Jurkat, Clone E6-1 (cell line): ENCODE data around the gene SOX12.
"Not testable (repeated sequence)": the region's sequence is repeated elsewhere in the genome, so short reads cannot be mapped to it uniquely, and the experiment has no call there.

ENCODE experiments used
- DNase-seq: peaks from one replicate; pipeline ENCODE4 v3.0.0-alpha.2; 2011; ENCODE audit warnings: low read depth, low spot score
- H3K4me3 ChIP-seq: 2 replicates; pipeline ENCODE4 v1.5.1; 2011; ENCODE audit warnings: mild to moderate bottlenecking, low read length, control low read depth, moderate library complexity

The SOX12 gene

GRCh38 chr20:354298-354977 lies 29.1 kb downstream of the SOX12 start:
- no peak overlapping the region for H3K4me3 ChIP-seq
- DNase-seq, result peak; percentile 65

DNA sequence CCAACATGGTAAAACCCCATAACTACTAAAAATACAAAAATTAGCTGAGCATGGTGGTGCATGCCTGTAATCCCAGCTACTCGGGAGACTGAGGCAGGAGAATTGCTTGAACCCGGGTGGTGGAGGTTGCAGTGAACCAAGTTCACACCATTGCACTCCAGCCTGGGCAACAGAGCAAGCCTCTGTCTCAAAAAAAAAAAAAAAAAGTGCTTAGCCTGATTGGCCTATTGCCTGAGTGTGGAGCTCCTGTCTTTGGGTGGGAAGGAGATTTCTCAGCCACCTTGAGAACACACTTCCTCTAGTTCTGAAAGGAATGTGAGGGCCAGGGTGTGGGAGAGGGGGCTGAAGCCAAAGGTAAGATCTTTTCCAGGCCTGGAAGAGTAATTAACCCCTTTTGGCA lies 30.8 kb downstream of the SOX12 start:
- DNase-seq, H3K4me3 ChIP-seq: not testable (repeated sequence)

DNA sequence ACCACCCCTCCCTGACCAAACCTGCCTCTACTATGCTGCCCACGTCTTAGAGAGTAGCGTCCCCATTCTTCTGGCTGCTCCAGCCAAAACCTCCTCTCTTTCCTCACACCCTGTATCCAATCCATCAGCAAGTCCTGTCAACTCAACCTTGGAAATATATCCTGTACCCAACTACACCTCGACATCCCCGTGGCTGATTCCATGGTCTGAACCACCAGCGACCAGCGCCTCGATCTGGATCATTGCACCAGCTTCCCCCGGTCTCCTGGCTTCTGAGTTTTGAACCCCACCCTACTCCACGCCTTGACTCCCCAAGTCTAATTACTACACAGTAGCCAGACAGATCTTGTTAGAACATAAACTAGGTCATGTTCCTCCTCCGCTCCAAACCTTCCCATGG lies 31.4 kb downstream of the SOX12 start:
- H3K4me3 ChIP-seq, result no peak overlapping the region
- no peak for DNase-seq

DNA sequence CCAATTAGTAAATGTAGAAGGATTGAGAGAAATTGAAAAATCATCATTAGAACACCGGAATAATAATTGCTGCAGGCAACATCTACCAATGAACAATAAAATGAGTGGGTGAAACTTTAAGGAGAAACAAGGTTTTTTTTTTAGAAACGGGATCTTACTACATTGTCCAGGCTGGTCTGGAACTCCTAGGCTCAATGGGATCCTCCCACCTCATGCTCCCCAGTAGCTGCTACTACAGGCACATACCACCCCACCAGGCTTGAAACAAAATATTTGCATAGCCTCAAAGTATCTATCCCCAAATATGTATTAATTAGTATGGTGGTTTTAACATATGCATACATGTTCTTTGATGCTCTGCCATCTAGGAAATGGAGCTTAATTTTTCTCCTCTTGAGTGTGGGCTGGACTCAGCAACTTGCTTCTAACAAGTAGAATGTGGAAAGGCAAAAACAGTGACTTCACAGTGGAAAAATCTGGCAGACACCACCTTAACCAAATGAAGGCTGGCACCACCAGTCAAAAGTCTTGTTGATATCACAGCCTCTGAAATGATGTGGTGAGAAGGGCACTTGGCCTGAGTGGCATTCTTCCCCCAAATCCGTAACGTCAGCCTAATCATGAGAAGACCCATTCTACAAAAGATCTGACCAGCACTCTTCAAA lies 33.7 kb downstream of the SOX12 start:
- DNase-seq, result no peak
- no peak overlapping the region for H3K4me3 ChIP-seq

GRCh38 chr20:361561-361960 lies 36.2 kb downstream of the SOX12 start:
- no peak for DNase-seq

GRCh38 chr20:362271-363254 lies 37.2 kb downstream of the SOX12 start:
- peak; percentile 32 for DNase-seq
- H3K4me3 ChIP-seq, result no peak overlapping the region

More at GRCh38 chr20:361561-361960, 36.2 kb downstream of the SOX12 start:
- no peak overlapping the region for H3K4me3 ChIP-seq

GRCh38 chr20:363319-364078 lies 38.1 kb downstream of the SOX12 start:
- no peak overlapping the region for H3K4me3 ChIP-seq
- no peak for DNase-seq

GRCh38 chr20:364905-365794 lies 39.8 kb downstream of the SOX12 start:
- H3K4me3 ChIP-seq, result no peak overlapping the region
- DNase-seq, result no peak

- DNase-seq, result no peak
- H3K4me3 ChIP-seq, result no peak overlapping the region
Measured at GRCh38 chr20:366041-366718, 40.8 kb downstream of the SOX12 start.

DNA sequence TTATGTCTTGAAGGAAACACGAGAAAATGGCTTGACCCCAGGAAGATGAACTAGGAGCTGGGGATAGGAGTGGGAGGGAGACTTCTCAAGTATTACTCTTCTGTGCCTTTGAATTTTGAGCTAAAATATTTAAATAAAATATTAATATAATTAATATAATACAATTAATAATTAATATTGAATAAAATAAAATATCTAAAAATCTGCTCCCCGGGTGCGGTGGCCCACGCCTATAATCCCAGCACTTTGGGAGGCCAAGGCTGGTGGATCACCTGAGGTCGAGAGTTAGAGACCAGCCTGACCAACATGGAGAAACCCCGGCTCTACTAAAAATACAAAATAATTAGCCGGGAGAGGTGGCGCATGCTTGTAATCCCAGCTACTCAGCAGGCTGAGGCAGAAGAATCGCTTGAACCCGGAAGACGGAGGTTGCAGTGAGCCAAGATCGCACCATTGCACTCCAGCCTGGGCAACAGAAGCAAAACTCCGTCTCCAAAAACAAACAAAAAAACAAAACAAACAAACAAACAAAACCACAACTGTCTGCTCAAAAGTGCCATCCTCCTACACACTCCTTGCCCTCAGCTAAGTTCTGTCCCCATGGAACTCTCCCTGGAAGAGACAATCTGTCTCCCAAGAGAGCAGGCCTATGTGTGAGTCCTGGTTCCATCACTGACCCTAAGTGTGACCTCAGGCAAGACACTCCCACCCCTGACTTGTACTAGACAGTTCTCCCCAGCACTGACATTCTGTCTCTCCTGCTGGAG lies 41.5 kb downstream of the SOX12 start:
- H3K4me3 ChIP-seq, result no peak overlapping the region
- DNase-seq, result no peak

DNA sequence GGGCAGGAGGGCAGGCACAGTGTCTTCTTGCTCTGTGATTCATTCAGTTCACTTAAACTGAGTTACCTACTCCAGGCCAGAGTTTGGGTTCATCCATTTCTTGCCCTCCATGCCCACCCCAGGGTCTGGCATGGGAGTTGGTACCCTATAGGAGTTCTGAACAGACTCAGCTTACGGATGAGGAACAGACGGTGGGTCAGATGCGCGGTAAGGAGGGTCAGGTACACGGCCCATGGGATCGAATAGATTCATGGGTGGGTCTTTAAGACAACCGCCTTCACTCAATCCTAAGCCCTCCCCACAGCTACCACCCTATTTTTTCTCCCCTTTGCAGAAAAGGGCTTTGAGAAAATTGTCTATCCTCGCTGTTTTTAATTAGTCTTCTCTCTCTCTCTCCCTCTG lies 42.1 kb downstream of the SOX12 start:
- DNase-seq, result no peak
- H3K4me3 ChIP-seq, result no peak overlapping the region

GRCh38 chr20:368915-369314 lies 43.6 kb downstream of the SOX12 start:
- no peak for DNase-seq

GRCh38 chr20:370151-370600 lies 44.8 kb downstream of the SOX12 start:
- DNase-seq, result no peak
- H3K4me3 ChIP-seq, result no peak overlapping the region

More at GRCh38 chr20:368915-369314, 43.6 kb downstream of the SOX12 start:
- H3K4me3 ChIP-seq, result no peak overlapping the region

DNA sequence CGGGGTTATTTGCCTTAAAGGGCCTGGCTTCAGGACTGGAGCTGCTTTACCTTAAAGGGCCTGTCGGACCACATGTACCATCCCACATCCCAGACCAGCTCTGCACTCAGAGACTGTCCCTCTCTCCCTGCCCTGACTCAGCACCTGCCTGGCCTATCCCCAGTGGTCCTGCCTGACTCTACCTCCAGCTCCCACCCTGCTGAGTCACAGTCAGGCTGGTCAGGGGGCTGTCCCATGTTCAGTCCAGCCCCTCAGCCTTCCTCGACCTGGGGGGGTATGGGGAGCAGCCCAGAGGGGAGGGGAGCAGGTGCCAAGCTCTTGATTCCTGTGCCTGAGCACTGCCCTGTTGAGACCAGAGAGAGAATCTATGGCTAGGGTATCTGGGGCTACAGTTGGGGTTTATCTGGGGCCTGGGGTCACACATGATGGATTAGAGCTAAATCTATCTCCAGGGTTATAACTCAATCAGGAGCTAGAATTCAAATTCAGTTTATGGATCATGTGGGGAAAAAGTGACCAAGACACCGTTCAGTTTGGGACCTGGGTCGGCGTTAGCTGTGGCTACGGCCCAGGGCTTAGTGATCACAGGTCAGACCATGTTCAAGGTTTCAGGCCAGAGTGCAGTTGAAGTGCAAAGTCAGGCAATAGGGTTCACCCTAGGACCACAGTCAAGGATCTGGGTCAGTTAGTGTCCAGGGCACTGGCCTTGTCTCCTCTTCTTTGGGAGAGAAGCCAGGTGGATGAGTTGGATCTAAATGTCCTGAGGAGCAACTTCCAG lies 45.8 kb downstream of the SOX12 start:
- H3K4me3 ChIP-seq, result no peak overlapping the region
- no peak for DNase-seq

- DNase-seq, result no peak
- no peak overlapping the region for H3K4me3 ChIP-seq
Measured at GRCh38 chr20:371755-372542, 46.6 kb downstream of the SOX12 start.
